NCI-H2227 treated with DMSO at 0.1 percent for 48 hours (cell line): ENCODE measurements around the gene KCND3.

ENCODE experiments used
- DNase-seq: peaks from one replicate; lab custom pipeline; 2025; lab: John Stamatoyannopoulos, UW

Gene KCND3

DNA sequence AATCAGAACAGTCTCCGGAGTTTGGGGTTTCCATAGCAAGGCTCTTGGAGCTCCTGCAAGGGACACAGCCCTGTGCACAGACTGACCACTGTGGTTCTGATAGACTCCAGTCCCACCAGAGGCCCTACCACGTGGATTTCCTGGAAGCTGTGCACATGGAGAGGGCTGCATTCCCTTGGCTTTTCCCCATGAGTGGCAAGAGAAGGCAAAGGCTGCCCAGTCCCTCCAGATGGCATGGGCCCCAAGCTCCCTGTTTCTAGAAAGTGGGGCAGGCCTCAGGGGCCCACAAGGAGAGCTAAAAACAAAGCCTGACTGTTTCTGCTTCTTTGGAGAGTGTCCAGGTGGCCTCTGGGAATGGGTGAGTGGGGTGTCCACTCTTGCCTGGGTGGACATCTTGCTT lies 146.3 kb downstream of the KCND3 start:
- no peak for DNase-seq

DNA sequence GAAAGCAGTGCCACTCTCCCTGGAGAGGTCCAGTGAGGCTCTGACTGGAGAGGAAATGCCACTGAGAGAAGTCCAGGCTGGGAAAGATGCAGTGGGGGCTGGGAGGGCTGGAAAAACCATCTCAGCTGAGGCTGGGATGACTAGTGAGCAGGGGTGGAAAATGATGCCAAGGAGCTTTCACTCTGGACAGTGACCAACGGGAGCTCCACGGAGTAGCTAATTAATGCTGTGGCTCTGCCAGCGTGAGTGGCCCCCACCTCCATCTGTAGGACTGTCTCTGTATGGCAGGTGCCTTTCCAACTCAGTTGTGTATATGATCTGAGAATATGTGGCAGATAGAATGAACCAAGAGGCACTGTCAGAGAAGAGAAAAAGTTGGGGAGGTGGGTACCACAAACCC lies 147.1 kb downstream of the KCND3 start:
- no peak for DNase-seq

DNA sequence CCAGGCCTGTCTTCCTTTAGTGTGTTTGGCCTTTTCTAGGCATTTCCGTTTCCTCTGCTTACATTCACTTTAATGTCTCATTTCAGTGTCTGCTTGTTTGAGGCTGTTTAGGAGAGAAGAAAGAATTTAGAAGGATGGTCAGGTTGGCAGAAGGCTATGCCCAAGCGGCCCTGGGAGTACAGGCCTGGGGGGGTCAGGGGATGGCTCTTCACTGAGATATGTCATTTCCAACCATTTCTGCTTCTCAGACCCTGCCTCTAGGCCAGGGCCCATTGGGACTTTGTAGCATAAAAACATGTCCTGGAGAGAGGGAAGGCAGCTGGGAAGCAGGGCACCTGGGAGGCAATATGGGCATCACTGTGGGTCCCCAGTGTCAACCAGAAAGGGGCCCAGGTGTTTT lies 147.7 kb downstream of the KCND3 start:
- no peak for DNase-seq

DNA sequence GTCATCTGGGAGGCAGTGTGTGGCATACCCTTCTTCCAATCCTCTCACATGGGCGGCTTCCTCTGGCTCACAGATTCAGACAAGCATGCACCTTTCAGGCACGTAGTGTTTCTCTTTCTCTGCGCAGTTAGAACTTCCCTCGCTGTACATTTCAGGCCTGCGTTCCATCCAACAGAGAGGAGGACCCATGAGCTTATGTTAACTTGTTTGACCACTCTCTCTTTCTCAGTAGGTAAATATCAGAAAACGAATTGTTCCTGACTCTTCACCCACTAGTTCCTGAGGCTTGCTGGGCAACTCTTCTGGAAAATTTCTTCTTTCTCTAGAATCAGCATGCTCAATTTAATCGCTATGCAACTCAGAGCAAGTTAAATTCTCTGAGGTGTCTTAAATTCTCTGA lies 148.3 kb downstream of the KCND3 start:
- DNase-seq: no peak

DNA sequence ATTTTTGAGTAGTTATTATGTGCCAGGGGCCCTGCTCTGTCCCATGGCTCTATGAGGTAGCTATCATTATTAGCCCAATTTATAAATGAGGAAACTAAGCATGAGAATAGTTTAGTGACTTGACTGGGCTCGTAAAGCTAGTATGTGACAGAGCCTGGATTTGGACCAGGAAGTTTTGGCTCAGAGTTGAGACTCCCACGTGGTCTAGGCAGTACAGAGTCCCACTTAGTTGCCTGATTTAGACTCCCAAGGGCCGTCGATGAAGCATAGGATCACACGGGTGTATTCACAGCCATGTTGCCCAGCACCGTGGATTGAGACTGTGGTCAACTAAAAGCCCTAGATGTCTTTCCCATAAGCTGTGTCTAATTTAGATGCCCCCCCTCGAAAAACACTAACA lies 152.1 kb downstream of the KCND3 start:
- DNase-seq: no peak

DNA sequence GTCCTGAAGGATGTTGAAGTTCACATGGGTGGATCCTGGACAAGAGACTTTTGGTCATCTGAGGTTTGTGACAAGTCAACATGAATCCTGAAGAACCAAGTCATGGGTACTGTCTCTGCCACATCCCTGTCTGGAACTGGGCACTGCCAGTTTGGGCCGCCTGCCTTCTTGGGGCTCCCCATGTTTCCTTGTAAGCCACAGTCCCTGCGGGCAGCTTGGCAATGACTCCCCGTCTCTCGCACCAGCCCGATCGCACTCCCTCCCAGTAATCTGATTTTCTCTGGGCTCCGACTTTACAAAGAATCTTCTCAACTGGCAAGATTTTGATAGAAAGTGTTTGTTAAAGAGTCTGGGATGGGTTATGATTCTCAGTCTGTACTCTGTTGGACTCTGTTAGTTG lies 153.4 kb downstream of the KCND3 start:
- no peak for DNase-seq

DNA sequence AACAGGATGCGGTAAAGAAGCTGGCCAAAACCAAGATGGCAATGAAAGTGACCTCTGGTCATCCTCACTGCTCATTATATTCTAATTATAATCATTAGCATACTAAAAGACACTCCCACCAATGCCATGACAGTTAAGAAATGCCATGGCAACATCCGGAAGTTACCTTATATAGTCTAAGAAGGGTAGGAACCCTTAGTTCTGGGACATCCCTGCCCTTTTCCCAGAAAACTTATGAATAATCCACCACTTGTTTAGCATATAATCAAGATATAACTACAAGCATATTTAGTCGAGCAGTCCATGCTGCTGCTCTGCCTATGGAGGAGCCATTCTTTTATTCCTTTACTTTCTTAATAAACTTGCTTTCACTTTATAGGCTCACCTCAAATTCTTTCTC lies 154.0 kb downstream of the KCND3 start:
- DNase-seq: no peak

DNA sequence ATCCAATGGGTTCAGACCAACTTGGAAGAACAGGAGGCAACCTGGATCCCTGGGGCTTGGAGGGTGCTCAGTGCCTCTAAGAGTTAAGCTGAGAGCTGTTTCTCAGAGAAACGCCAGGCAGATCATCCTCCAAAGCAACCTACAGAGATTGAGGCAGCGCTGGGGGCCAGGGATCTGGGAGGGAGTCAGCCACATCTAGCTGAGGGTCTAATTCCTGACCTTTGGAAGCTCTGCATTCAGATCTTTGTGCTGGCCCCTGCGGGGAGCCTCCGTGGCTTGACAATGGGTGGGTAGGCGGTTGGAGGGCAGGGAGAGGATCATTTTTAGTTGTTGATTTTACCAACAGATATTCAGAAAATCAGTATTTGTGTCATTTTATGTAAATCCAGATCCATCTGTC lies 154.5 kb downstream of the KCND3 start:
- no peak for DNase-seq

DNA sequence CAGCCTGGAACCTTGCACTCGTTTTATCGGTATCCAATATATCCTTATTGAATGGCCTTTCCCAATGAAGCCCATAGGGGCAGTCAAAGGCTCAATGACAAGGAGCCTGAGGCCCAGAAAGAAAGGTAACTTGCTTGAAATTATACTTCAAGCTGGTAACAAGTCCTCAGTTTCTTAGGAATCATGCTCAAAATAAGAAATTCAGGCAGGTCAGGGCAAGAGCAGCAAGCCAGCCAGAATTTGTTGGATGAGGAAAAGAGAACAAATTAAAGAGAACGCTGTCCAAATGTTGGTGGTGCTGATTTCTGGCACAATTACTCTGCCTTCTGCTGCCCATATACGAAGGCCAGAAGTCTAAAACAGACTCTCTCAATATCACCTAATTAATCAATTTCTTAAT lies 156.1 kb downstream of the KCND3 start:
- DNase-seq: no peak

DNA sequence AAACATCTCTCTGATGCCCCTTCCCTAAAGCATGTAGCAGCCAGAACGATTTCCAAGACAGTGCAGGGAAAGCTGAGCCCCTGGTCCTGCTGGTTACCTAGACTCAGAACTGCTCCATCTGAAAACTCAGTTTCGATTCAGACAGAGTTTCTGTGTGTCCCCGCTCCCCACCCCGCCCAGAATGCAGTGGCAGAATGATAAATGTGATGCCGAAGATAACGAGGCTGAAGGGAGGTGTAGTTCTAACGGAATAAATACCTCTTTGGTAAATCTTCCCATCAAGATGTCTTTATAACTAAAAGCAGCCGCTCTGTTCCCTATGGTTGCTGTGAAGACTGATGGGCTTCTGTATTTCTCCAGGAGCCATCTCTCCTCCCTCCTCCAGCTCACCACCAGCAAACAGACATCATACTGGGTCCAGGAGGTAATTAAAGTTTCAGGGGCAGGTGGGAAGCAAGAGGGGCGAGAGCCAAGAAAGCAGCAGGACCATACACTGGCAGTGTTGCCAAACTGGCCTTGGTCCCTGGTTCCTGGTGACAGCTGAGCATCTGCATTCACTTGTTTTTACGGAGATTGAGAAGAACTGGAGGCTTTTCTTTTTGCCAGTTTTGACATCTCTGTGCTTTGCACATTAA lies 156.8 kb downstream of the KCND3 start:
- no peak for DNase-seq

DNA sequence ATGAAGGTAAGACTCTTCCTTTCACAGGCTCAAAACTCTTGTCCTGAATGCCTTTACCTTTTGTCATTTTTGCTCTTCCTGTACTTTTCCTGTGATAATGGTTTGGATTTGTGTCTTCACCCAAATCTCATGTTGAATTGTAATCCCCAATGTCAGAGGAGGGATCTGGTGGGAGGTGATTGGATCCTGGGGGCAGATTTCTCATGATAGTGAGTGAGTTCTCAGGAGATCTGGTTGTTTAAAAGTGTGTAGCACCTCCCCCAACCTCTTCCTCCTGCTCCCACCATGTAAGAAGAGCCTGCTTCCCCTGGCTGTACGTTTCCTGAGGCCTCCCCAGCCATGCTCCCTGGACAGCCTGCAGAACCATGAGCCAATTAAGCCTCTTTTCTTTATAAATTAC lies 158.3 kb downstream of the KCND3 start:
- no peak for DNase-seq

DNA sequence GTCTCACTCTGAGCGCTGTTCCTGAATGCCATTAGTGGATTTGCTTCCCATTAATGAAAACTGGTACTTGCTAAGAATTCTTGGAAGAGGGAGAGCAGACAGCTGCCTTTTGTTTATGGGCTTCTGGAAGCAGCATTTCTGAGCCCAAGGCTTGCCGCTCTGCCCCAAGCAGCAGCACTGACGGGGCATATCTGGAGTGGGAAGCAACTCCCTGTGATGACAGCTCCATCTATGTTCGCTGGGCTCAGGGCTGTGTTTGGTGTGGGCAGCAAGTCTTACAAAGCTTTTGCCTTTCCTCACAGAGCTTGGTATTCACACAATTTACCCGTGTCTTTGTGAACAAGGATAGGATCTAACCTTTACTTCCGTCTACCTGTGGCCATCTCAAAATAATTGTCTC lies 161.5 kb downstream of the KCND3 start:
- DNase-seq: no peak

DNA sequence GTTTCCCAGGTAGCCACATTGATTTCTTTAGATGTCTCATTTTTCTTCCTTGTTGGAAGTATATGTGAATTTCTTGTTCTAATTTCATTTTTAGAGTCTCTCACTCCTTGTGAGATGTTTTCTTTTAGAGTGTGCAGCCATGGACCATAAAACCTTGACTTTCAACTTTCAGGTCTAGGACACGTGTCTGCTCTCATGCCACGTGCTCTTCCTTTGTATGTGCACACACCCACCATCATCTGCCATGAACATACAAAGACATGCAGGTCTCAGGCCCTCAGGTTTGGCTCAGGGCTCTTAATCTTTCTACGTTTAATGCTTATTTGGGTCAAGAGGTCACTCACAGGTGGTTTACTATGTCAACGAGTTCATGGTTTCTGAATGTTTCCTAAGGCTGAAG lies 163.2 kb downstream of the KCND3 start:
- no peak for DNase-seq

DNA sequence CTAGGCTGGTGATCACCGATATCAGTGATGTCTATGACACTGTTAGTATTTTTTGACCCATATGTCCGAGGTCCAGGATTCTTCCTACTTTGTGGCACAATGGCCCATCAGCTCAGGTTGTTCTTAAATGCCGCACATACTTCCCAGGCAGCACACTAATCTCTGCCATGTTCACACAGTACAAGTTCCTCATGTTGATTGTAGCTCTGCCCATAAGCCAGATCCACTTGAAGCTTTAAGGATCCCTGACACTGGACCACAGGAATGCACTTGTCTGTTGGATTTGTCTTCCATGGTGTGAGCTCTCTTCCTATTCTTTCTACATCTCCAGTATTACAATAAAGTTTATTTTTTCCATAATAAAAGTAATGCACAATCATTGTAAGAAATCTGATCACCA lies 164.3 kb downstream of the KCND3 start:
- no peak for DNase-seq

DNA sequence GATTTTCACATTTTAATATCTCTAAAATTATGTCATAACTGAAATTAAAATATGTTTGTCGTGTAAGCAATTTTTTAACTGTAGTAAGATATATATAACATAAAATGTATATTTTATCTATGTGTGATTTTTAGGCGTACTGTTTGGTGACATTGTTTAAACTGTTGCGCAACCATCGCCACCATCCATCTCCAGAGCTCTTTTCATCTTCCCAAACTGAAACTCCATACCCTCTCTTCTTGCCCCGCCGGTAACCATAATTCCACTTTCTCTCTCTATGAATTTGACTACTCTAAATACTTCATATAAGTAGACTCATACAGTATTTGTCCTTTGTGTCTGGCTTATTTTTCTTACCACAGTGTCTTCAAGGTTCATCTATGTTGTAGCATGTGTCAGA lies 167.3 kb downstream of the KCND3 start:
- DNase-seq: no peak

DNA sequence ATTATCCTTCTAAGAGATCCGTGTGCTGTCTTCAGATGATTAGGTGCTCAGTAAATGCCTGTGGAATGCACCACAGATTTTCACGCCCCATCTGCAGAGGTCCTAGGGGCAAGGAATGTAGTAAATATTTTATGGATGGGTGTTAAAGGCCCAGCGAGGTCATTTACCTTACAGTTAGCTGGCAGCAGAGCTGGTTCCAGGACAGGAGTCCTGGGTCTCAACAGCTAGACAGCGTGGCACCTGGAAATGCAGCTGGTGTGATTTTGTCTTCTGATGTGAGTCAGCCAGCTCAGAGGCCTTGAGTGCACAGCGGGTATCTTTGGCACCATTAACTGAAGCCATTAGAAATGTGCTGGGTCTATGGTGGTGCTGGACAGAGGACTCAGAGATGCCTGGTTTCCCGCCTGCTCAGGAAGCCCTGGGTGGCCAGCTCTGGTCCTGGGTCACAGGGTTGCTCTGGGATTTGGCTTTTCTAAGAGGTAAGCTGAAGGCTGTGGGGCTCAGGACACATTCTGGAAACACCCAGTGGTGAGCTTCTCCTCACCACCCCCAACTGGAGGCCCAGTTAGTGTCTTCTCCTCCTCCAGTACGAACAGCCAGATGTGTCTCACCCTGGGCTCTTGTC lies 168.2 kb downstream of the KCND3 start:
- DNase-seq: no peak

DNA sequence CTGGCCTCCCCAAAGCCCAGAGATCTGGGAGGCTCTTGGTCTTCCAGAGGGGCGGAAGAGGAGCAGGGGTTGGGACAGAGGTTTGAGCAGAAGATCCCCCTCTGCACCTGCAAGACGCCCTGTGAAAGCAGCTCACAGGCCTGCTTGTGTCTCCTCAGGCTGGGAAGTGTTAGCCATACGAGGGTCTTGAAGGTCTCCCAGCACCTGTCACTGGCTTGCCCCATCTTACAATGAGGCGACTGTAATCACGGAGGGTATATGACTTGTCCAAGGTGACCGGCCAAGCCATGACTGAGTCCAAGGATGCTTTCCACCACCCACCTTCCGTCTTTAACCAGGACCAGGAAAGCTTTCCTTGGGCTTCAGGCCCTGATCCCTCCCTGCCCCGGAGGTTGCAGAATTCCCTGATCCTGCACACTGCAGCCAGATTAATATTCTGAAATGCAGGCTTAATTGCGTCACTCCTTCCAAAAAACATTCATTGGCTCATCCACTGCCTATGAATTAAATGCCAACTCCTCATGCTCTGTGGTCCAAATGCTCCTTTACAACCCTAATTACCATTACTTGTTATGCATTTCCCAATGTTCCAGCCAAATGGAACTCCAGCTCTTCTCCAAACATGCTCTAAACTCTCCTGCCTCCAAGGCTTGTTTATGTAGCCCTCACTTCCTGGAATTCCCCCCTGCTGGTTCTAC lies 169.8 kb downstream of the KCND3 start:
- DNase-seq: no peak

DNA sequence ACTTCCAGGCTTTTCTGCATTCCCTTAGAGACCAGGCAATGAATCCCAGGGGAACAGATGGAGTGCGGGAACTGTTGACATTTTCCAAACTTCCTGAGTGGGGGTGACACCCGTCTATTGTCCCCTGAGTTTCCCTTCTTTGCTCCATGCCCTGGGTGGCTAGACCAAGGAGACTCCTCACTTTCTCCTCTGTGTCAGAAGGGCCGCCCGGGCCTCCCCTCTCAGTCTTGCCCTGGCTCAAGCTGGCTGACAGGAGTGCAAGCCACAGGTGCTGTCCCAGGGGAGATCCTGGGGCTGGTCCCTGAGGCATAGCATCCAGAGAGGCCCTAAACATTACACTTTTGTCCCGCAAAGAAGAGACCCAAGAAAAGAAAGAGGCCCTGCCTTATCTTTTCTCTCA lies 170.9 kb downstream of the KCND3 start:
- no peak for DNase-seq

DNA sequence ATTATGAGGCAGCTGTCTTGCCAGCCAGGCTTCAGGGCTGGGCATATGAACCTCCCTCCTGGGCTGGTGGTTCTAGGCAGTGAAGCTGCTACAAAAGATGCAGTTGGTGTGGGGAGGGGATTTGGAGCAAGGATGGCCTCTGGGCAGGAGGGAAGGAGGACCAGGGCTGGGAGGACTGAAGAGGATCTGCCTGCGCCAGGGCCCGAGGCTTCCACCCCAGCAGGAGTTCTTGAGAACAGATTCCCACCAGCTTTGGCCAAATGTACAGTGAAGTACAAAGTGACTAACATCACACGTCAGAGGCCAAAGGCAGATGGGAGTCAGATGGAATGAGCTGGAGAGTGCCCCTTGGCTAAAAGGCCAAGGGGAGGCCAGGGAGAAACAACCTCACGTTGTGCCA lies 171.4 kb downstream of the KCND3 start:
- no peak for DNase-seq

DNA sequence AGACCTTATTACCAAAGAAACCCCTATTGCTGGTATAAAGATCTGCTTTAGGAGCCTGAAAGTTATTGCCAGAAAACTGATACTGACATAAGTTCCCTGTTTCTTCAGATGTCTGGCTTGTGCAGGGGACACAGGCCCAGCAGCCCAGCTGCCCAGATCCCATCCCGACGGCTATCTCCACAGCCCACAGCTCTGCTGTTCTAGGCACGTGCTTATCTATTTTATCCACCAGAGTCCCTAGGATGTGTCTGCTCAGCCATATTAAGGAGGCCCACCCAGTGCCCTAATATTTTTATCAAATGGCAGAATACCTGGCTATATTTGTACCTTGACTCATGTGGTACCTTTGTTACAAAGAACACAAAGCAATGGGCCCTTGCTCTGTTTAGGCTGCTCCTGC lies 174.8 kb downstream of the KCND3 start:
- DNase-seq: no peak

DNA sequence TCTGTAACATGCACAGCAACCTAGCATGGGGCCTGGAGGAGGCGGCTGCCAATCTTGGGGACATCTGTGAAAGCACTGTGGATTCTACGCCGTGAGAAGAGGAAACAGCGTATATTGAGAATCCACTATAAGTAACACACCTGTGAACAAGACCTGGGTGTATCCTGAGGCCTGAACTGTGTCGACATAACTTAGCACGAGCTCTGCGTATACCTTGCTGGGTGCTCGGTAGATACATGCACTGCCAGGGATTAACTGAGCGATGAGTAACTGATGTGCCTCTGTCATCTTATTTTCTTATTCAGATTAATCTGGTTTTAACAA lies 175.2 kb downstream of the KCND3 start:
- DNase-seq: no peak

DNA sequence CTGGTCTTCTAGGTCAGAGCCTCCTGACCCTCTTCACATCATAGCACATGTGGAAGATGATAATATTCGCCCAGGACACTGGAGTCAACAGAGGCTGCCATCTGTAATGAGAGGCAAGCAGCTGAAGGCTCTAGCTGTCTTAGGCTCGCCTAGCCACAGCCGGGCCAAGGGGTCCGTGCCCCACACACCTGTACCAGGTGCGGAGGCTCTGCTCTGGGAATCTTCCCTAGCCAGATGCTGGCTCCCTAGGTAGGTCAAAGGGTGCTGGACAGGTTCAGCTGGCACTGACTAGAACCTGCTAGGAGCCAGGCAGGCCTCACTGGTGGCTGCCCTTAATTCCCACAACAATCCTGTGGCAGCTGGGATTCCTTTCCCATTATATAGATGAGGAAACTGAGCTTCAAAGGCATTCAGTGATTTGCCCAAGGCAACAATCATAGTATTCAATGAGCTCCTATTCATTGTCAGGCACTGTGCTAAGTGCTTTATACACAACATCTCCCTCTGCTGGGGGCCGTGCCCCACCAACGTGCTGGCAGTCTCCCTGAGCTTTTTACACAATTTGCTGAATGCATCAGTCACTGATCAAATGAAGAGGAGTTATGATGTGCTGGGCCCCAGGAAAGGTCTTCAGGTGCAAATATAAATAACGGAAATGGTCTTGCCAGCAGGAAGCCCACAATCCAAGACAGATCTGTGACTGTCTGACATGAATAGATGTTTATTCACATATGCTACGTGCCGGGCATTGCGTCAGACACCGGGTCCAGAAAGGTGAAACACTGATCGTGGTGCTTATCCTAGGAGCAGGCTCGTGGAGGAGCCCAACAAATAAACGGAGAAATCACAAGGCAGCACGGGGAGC lies 175.8 kb downstream of the KCND3 start:
- no peak for DNase-seq

DNA sequence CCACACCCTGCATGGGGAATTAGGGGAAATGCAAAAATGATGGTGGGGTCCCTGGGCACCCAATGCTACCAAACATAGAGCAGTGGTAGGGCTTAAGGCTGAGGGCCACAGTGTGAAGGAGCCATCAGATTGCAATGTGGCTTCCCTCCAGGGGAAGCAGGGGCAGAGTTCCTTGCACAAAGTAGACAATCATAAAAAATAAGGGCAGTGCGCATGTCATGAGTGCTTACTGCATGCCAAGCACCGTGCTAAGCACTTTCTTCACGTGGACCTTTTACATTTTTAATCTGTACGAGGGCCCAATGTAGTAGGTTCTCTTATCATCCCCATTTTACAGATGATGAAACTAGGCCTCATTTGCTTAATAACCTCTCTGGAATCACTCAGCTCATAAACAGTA lies 177.2 kb downstream of the KCND3 start:
- DNase-seq: no peak
